TTC549 (cell line): ENCODE measurements around the gene RFX7.

Source experiments
- FAIRE-seq: peaks from 2 replicates; lab custom pipeline; 2012; peaks lifted over from hg19 to GRCh38; lab: Jason Lieb, UNC

RFX7 gene

DNA sequence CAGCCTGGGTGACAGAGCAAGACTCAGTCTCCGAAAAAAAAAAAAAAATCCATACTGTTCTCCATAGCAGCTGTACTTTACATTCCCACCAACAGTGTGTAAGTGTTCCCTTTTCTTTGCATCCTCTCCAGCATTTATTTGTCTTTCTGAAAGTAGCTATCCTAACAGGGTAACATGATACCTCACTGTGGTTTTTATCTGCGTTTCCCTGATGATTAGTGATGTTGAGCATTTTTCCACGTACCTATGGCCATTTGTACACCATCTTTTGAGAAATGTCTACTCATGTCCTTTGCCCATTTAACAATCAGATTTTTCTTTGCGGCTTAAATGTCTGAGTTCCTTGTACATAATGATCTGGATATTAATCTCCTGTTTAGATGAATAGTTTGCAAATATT is 119.3 kb downstream of the RFX7 start:
- no peak for FAIRE-seq

- no peak for FAIRE-seq
These were observed 137.8 kb downstream of the RFX7 start for GRCh38 chr15:56105855-56106254.

DNA sequence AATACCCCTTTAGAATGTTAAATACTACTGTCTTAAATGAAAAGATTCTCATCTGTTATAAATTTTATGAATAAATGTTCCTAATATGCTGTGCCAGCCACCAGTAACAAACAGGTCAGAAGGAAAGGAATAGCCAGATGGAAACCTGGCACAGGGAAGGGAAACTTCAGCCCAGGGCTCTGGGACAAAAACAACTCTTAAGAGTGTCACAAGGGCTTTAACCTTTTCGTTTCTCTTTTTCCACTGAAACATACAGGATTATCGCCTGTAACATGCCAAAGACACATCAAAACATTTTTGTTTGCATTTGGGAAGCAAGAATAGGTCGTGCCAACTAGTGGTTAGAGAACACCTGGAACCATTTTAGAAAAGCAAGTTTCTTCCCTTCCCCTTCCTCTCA is 141.2 kb downstream of the RFX7 start:
- no peak for FAIRE-seq

- no peak for FAIRE-seq
These were observed 144.4 kb downstream of the RFX7 start for GRCh38 chr15:56099311-56099710.

- no peak for FAIRE-seq
These were observed 145.3 kb downstream of the RFX7 start for GRCh38 chr15:56098195-56098863.

DNA sequence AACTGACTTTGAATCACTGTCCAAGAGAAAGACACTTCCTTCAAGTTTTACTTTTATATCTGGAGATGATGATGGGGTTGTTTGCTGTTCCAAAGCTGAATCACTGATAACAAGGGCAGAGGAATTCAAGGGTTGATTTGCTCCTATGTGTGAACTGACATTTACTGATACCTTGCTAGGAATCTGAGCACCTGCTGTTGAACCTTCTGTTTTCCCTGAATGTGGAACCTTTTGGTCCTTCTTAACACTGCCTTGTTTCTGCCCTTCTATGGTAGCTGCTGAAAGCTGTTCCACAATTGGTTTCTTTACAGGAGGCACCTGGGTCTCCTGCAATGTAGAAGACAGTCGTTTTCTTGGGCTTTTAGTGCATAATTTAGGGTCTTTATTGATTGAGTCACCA is 148.3 kb downstream of the RFX7 start:
- no peak for FAIRE-seq

DNA sequence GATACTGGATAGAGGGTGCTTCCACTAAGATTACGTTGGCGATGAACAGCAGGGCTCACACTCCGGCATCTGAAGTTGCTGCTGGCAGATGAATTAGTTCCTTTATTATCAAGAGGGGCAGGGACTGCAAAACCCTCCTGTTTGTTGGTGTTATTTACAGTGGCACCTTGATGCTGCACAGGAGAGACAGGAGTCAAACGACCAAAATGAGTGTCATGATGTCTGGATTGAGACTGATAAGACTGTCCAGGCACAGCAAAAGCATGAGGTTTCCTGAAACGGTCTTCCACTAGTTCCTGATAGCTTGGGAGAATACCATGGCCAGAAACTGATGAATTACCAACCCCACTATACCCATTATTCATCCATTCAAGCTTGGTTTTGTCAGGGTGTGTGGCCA is 149.5 kb downstream of the RFX7 start:
- FAIRE-seq: no peak

DNA sequence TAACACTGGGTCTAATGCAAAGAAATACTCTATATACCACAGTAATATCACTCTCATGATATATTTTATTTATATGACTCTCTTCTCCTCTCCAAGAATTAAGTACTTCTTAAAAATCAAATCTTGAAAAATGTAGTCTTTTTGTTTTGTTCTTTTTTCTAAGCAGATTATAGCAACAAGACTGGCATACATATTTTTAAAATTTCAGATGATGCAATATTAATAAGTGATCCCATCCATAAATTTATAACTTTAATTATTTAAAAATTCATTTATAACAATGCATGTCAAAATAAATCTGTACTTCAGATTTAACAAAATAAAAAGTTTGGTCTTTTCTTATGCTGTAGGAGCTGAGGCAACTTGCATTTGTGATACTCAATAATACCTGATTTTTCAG is 155.3 kb downstream of the RFX7 start:
- FAIRE-seq: no peak

DNA sequence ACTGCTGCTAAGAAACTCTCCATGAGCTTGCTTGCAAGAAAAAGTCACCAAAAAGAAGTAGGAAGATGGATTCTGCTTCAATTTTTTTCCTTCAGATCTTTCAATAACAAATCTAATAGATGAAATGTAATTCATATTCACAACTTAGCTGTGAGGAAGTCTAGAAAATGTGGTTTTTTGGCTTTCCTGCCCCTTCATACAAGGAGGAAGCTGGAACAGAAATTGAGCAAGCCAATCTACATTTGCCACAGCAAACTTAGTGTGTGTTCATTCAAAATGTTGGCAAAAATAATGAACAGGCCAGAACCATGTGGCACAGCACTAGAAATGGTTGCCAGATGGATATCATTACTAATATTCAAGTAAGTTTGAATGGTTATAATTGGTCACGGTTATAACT is 157.1 kb downstream of the RFX7 start:
- no peak for FAIRE-seq

DNA sequence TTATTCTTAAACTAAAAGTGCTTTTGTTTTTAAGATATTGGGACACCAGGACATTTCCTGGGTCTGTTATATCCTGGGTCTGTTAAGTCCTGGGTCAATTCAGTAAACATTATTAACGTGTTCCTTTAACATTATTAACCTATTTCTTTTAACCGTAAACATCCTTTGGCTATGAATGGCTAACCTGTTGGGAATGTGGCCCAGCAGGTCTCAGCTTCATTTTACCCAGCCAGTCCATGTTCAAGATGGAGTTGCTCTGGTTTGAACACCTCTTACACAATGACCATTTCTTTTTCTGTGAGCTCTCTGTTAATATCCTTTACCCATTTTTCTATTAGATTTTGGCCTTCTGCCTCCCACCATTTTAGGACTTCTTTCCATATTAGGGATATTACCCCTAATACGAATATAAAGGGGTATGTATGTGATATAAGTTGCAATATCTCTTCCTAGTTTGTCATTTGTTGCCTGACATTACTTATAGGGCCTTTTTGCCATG is 161.4 kb downstream of the RFX7 start:
- no peak for FAIRE-seq

GRCh38 chr15:56077081-56077480 is 166.6 kb downstream of the RFX7 start:
- FAIRE-seq: no peak

DNA sequence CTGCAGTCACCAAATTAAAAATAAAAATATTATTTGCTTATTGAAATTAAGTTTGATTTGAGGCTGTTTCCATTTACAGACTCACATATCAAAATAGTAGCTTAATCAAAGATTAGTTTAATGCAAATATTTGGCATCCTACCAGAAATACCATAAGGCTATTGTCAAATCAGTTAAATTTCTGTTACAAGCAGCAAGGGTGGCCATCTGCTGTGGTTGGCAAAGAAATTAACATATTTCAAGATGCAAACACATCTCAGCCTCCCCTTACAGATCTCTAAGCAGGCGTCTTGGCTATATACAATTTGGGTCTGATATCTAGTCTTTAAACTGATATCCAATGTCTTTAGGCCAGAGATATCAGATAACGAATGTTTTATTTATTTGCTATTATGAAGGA is 167.0 kb downstream of the RFX7 start:
- no peak for FAIRE-seq

DNA sequence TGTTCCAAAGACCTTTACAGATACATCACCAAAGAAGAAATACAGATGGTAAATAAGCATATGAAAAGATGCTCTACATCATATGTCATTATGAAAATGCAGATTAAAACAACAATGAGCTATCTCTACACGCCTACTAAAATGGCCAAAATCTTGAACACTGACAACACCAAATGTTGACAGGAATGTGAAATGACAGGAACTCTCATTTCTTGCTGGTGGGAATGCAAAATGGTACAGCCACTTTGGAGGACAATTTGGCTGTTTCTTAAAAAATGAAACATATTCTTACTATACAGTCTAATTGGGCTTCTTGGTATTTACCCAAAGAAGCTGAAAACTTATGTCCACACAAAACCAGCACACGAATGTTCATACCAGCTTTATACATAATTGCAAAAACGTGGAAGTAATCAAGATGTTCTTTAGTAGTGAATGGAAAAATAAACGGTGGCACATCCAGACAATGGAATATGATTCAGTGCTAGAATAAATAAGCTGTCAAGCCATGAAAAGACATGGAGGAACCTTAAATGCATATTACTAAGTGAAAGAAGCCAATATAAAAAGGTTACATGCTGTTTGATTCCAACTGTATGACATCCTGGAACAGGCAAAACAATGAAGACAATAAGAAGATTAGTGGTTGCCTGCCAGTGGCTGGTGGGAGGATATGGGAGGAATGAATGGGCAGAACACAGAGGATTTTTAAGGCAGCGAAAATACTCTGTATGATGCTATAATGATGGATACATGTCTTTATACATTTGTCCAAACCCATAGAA is 169.0 kb downstream of the RFX7 start:
- no peak for FAIRE-seq

DNA sequence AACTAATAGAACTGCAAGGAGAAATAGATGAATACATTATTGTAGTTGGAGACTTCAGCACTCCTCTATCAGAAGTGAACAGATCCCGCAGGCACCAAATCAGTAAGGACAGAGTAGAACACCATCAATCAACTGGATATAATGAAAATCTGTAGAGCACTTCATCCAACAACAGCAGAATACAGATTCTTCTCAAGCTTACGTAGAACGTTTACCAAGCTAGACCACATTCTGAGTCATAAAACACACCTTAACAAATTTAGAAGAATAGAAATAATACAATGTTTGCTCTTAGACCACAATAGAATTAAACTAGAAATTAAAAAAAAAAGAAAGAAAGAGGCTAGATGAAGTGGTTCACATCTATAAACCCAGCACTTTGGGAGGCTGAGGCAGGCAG is 179.5 kb downstream of the RFX7 start:
- no peak for FAIRE-seq

DNA sequence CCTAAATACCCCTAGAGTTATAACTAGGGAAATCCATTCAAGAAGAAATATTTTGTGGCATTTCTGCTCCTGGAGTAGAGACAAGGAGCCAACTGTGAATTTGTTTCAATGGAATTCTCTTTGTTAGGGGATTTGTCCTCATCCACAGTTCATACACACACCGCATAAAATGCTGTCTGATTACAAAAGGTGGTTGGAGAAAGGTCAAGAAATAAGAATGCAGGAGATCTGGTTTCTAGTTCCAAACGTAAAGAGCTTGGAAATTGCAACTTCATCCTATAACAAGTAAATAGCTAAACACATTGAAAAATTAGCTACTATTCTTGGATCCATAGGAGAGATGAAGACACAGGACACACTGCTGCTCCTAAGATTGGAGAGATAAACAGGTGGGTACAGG is 184.0 kb downstream of the RFX7 start:
- FAIRE-seq: no peak

- FAIRE-seq: no peak
These were observed 184.7 kb downstream of the RFX7 start for GRCh38 chr15:56058986-56059385.

DNA sequence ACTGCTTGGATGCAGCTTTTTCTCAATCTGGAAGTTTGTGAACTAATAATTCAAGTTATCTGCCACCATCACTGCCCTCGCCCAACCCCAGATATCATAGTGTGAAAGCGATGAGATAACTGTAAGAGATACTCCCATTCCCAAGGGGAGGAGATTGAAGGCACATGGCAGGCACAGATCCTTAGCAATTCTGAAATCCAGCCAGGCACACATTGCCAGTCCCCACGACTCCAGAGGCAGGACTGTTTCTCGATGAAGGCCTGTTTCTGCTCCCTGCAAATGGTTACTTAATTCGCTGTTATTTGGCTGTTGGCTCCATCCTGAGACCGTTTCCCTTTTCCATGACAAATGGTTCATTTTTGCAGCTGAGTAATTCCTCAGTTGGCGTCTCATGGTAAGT is 187.1 kb downstream of the RFX7 start:
- FAIRE-seq: no peak

DNA sequence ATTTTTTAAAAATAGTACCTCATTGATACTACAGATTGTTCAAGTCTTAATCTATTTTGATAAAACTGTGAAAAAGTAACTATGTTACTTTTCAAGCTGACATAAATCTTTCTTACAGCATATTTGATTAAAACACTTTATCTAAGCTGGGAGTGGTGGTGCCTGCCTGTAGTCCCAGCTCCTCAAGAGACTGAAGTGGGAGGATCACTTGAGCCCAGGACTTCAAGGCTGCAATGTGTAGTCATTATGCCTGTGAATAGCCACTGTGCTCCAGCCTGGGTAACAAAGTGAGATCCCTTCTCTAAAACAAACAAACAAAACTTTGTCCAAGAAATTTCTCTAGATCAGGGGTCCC is 190.7 kb downstream of the RFX7 start:
- no peak for FAIRE-seq

GRCh38 chr15:56052395-56053045 is 191.2 kb downstream of the RFX7 start:
- FAIRE-seq: peak; percentile 86

- no peak for FAIRE-seq
These were observed 192.0 kb downstream of the RFX7 start for GRCh38 chr15:56051676-56052075.

DNA sequence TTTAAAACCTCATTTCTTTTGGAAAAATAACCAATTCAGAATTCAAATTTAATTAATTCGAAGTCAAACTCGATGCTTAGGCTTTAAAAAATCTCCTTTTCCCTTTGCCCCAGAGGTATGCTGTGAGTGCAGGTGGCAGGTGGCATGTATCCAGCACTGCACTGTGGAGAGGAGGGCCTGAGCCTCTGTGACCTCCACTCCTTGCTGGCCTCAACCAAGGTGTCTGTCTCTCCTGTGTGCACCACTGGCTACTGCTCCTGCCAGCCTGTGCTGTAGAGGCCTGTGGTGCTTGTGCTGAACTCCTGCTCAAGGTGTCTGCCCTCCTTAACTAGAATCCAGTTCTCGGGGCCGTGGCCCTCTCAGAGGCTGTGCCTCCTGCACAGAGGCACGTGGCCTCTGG is 194.1 kb downstream of the RFX7 start:
- no peak for FAIRE-seq

GRCh38 chr15:56047354-56047753 is 196.3 kb downstream of the RFX7 start:
- FAIRE-seq: no peak

GRCh38 chr15:56045068-56045748 is 198.5 kb downstream of the RFX7 start:
- FAIRE-seq: no peak
